Superior temporal gyrus (tissue), 1 donor: ENCODE data around the gene JADE2.
A peak's percentile ranks its signal among the peaks of the same experiment; 100 is the strongest.

Source experiments
- DNase-seq: peaks from one replicate; pipeline ENCODE4 v3.0.0-alpha.2; 2016; ENCODE audit errors: extremely low spot score

JADE2 gene

DNA sequence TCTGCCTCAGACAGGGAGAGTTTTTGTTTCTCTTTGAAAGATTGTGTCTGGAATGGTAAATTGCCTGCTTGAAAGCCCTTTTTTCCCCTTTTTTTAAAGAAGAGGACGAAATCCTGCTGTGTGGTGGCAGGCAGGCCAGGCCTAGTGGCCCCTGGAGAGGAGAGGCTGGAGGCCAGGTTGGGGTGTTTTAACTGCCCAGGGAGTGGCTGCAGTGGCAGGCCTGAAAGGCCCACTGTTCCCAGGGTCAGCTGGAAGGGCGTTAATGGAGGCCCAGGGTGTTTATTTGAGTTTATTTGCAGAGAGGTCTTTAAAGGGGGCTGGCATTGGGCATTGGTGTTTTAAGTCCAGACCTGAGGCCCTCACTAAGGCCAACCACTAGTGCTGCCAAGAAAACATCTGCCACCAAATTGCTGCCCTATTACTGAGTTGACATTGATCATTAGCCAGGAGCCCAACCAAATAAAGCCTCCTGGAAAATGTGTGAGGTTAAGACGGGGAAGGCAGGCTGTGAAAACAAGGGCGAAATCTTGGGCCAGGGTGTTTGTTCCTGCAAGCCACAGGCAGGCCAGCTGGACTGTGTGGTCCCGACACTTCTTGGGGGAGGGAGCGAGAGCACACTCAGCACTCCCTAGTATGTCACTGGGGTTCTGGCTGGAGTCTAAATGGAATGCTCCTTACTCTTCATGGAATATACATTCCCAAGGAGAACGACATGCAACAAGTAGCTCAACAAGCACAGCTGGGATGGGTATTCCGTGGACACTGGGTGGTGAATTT, 5.0 kb downstream of the JADE2 start:
- peak; percentile 29 for DNase-seq

DNA sequence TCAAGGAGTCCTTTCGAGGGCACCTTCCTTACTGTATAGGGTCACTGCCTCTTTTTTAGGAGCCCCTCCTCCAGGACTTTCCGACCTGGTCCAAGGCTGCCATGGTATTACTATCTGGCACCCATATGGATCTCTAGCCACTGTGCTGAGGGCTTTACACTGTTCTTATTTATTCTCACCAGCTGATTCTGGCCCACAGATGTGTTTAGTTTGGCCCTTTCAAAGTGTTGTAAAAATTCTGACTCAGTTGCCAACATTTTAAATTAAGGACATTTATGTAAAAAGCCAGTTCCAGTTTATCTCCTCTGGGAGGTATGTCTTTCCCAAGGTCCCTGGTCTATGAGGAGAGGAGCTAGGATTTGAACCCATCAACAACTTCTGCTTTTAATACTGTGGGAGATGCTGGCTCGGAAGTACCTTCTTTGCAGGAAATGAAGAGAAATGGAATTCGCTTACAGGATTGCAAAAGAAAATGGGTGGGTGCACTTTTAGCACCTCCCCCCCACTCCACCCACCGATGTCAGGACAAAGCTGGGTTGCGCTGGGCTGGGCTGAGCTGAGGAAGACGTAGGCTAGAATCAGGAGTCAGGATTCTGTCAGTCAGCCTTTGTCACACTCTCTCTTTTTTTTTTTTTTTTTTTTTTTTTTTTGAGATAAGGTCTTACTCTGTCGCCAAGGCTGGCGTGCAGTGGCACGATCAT, 7.8 kb downstream of the JADE2 start:
- no peak for DNase-seq

DNA sequence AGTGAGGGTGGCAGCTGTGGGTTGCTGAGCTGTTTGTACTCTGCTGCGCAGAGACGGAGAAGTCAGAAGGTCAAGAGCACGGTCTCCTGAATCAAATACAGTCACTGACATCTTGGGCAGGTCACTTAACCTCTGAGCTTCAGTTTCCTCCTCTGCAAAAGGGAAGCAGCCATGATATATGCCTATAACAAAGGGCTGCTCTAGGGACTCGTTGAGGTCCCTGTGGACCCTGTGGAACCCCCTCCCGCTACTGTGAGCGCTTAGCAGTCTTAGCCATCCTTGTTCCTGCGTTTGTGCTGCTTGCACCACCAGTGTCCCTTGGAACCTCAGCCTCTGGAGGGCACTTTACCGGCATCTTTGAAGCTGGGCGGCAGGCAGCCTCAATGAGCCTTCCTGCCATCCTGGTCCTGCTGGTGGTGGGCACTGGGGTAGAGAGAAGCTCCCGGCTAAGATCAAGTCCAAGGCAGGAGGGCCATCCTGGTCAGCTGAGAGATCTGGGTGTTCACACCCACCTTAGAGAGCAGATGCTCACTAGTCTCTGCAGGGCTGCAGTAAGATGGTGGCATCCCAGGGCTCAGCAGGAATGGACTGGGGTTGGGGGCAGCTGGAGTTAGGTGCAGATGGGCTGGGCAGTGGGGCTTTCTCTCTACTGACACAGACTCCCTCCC, 8.7 kb downstream of the JADE2 start:
- no peak for DNase-seq

DNA sequence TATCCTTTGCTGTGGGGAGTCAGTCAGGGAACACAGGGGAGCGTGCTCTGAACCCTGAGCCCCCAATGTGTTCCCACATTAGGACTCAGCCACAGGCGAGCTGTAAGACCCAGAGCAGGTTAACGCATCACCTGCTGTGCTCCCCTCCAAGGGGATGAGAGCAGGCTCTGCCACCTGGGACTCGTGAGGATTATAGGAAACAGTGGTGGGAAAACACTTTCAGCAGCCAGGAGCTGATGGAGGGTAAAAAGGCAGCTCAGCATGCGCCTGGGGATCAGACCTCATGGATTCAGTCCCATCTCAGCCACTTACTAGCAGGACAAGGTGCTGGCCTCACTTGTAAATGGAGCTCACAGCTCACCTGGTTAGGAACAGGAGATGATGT, 9.2 kb downstream of the JADE2 start:
- DNase-seq = no peak

DNA sequence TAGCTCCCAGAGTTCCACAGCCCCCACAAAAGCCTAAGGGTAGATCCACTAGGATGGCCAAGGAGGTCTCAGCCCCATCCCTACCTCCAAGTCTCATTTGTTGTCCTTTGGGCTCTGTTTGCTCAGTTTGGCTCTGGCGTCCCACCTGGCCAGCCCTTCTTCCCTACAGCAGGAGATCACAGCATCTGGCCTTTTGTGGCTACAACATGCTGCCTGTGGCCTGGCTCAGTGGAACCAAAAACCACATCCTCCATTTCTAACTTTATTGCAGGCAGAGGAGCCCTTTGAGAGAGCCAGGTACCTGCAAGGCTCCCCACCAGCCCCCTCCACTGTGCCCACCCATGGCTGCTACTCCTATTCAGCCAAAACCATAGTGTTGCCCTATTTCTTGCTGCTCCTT, 11.4 kb downstream of the JADE2 start:
- no peak for DNase-seq

DNA sequence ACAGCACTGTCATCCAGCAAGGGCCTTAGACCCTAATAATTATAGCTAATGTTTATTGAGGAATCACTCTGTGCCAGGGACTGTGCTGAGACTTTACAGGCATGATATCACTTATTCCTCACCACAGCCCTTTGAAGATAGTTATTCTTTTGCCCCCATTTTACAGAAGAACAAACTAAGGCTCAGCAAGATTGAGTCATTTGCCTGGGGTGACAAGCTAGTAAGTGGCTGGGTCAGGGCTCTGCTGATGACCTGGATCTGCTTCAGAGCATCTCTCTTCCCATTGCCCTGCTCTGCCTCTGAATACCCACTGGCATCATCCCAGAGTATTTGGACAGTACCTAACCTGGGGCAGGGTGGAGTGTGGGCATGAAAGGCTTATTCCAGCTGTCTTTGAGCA, 11.8 kb downstream of the JADE2 start:
- no peak for DNase-seq

DNA sequence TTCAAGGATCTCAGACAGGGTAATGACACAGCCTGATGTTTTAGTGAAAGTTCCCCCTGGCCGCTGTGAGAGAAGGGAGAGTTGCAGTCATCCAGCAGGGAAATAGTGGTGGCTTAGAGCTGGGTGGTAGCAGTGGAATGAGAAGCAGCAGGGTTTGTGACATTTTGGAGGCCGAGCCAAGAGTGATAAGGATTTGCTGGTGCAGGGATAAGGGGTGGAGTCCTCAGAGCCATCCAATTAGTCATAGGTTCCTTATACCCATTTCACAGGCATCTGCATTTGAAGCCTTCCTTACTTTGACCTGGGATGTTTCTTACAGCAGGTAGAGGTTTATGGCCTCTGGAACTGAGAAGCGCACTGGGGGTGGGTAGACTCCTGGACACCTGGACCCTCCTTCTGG, 12.8 kb downstream of the JADE2 start:
- DNase-seq = no peak

DNA sequence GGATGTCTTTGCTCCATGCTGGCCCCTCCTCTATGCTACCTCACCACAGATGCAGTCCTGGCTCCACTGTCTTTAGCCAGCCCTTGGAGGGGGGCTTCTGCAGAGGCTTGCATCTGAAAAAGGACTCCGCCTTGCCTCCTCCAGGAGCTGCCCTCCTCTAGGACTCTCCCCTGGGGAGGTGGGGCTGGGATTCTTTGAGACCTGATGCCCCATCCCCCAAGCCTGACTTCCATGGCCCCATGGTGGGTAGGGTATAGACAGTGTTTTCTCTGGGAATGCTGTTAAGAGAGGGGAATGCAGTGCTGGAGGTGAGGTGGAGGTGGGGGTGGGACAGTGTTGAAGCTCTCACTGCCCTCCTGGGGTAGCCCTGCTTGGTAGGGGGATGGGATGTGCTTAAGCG, 14.3 kb downstream of the JADE2 start:
- DNase-seq = no peak

DNA sequence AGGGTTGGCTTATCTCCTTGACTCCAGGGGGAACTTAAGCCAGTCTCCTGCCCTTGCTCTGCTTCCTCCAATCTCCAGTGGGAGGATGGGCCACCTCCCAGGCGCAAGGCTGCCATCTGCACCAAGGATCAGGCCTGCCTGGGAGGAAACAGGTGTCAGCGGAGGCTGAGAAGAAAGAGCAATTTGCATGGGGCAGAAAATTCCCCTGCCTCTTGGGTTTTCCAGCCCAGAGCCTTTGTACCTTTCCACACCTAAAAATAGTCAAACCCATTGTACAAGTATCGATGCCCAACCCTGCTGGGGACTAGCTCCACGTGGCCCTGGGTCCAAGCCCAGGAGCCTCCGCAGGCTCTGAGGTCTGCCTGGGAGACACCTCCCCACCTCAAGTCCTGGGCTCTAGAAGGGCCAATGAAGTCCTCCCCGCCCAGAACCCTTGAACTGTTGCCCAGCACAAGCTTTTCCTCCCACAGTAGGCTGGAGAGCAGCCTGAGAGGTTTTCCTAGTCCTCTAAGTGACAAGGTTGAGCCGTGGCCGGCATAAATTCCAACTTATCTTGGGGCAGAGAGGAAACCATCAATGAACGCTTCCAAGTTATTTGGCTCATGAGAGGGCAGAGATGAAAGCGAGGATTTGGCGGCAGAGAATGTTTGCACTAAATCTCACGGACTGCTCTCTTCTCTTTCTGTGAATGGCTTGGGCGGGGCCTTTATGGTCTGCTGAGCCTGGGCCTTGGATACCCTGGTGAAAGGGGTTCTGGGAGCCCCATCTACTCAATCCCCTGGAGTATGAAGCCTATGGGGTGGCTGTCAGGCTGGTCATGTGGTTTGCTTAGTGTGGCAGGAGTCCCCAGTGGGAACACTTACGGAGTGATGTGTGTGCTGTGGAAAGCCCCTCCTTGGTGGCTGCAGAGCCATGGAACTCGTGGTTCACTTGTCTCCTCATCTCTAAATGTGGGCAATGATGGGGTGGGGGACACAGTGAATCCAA, 15.6 kb downstream of the JADE2 start:
- DNase-seq = no peak

DNA sequence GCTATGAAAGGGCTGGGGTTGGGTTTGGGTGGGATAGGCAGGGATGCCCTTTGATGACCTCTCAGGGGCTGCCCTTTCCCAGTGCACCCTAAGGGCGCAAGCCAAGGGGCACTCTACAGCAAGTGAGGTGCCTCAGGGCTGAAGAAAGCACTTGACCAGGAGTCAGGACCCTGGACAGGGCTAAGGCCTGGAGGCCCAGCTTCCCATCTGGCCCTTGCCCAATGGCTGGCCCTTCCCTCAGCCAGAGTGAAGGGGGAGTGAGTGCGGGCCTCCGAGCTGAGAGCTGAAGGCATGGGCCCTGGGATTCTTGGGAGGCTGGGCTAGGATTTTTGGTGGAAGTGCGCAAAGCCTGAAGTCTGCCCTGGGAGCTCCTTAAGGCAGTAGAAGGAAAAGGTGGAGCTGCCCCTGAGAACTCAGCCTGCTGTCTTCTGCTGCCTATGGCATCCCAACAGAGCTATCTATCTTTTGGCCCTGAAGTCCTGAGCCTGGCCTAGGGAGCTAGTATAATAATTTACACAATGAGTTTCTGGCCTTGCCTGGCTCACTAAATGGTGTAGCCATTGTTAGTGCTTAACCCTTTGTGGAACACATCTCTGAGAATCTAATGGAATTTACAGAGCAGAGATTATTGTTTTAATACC, 16.4 kb downstream of the JADE2 start:
- DNase-seq = no peak

DNA sequence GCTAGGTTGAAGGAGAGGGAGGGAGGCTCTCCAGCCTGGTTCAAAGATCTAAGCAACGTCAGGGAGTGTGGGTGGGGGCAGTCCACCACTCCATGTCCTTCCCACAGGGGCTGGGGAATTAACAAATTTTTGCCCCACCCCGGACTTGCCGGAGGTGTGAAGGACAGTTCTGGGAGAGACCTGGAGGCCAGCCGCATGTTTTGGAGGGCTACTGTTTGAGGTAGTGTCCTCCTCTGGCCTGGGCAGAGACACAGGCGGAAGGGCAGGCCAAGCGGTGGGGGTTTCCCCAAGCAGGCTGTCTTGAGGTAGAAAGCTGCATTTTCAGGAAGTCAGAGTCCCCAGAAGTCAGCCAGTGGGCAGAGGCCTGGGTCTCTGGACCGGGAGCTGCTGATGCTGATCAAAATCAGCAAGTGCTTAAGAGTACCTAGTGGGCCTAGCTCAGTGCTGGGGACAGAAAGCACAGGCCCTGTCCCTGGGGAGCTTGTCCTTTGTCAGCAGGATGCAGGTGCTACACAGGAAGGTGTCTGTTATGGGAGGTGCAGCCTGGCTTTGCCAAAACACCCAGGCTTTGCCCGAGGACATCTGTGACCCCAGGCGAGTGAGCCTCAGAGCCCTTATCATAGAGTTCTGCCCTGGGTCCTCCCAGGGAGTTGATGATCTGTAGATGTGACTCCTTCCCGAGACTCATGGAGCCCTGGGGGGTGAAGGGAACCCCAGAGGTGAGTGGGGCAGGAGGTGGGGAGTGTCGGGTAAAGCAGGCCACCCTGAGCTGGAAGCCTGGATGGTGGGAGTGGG, 18.5 kb downstream of the JADE2 start:
- no peak for DNase-seq

DNA sequence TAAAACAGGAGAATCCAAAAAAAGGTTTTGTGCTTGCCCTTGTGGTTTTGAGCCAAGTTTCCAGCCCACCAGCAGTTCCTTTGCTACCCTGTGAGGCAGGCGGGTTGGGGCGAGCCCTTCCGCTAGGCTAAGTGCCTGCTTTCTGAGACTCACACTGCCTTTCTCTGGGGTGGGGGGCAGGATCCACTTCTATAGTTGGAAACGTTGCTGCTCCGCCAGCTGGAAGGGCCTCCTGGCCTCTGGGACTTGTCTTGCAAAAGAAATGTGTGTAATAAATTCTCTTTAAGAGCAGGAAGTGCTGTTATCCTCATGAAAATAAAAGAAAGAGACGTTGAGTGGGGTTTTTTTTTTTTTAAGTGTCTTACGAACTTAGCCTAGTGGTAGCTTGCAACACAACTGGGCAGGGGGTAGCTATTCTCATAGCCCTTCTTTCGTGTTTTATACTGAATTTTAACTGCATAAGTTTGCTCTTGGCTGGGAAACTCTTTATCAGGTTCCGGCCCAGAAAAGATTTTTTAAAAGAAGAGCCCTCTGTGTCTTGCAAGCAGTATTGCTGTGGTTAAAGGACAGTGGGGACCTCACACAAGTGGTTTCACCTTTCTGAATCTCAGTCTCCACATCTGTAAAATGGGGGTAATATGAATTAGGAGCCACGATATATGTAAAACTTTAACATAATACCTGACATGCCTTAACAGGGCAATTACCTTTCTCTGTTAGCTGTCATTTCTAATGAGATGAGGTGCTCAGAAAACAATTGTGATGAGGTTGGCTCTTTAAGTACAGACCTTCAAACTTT, 19.8 kb downstream of the JADE2 start:
- DNase-seq = no peak

DNA sequence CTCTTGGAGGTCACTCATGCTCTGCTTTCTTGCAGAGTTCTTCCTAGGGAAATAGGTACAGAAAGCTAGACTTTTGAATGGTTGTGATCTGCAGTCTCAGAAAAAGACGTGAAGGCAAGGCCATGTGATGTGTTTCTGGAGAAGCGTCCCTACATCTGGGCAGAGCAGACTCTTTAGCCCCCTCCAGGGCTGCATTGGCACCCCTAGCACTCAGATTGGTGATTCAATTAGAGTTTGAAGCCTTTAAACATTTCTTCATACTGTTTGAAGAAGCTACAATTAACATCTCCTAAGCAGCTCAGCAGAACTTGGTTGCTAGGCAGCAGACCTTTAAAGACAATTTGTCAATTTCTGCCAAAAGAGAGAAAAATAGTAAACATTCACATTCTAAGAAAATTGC, 21.6 kb downstream of the JADE2 start:
- DNase-seq = peak; percentile 24

DNA sequence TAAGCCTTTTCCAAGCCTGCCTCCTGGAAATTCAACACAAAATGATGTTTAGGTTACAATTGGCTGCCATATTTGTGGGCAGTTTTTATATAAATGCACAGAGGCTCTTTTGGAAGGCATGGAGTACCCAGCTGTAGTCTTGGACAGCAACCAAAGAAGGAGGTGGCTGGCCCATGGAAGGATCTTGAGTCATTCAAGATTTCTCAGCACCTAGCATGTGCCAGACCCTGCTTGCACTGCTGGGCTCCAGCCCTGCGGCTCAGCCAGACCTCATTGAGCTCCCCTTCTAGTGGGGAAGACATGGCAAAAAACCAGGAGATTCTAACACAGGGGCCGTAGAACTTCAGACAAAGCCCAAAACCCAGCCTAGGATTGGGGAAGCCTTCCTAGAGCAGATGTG, 22.1 kb downstream of the JADE2 start:
- DNase-seq = peak; percentile 51

DNA sequence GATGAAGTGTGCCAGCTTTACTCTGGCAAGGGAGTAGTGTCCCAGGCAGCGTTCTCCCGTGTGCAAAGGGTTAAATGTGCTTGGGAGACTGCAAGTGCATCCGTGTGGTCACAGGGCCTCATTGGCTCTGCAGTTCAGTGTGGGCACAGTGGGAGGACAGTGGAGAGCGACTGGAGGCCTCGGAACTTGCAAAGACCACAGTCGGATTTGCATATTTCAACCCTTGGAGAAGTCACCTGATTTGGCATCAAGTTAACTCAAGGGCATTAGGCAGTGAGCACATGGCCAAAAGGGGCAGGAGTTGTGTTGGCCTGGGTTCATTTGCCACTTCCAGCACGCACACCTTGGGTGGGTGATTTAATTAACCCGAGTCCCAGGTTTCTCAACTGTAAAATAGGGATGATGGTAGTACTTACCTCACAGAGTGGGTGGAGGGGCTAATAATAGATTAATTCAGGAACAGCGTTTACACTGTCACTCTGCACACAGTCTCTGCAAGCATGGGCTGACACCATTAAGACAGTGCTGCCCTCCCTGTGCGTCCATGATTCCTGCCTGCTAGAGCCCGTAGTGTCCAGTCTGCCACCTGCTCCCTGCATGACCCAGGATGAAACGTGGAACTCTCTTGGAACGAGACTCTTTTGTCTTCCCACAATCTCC, 22.7 kb downstream of the JADE2 start:
- no peak for DNase-seq

DNA sequence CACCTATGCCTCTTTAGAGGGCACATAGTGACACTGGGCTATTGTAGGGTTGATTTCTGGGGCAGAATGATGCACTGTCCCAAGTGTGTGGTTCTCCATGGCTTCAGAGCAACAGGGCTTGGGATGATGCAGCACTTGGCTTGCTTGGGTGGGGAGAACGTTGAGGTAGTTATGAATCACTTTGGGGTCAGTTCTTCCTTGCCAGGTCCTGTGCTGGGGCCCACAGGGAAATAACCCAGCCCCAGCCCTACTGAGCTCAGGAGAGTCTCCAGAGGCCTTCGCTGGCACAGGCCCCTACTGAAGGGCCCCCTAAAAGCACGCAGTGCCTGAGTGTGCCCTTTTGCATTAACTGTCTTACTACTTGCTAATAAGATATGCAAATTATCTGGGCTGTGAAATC, 24.2 kb downstream of the JADE2 start:
- no peak for DNase-seq

DNA sequence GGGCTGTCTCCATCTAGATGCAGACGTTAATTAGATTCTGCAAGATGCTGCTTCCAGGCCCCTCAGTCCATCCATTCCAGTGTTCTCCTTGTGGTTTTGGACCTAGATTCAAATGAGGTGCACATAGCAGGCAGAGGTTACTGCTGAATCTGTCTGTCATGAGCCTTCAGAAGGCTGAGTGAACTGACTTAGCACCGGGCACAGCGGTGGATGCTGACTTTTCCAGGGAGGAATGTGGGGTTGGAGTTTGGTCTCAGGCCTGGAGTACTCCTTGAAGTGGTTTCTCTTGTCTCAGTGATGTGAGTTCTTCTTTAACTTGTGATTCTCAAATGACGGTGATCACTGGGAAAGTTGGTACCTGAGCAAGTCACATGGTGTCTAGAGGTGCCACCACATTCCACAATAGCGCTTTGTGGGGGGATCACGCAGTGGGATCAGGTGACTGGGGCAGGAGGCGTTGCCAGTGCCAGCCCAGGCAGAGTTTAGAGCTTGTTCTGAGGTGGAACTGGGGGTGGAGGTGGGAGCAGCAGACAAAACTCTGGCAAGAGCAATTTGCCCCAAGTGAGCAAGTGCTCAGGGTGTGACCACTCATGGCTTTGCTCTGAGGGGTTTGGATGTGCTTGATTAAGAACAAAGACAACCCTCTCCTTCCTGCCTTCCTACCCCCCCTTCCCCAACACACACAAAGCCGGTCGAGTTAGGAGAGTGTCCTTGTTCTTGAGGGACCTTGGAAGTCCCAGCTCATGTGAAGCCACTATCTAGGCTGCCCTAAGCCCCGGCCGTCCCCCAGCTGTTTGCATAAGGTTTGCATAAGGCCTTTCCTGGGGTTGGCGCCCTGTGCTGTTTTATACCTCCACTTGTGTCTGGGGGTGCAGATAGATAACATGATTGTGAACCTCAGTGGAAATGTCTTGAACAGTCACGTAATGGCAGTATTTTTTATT, 25.1 kb downstream of the JADE2 start:
- DNase-seq = no peak

DNA sequence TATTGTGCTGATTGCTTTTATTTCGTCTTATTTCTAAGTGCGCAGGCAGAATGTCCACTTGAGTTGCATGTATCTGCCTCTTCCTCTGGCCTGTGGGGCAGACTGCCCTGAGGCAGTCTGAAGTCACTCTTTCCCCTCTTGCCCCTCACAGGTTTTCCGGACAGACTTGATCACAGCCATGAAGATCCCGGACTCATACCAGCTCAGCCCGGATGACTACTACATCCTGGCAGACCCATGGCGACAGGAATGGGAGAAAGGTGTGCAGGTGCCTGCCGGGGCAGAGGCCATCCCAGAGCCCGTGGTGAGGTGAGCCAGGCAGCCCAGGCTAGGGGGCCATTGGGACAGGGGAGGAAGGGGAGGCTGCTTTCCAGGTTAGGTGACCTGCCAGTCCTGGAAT, 26.4 kb downstream of the JADE2 start:
- no peak for DNase-seq
